HTERT RPE-1 (cell line): ENCODE data around the gene CAST.

Experiments used
- in situ Hi-C: fragments of 300-500 bp; cut with MboI; formaldehyde crosslinking; loops from 4 replicates; pipeline ENCODE4 v1.14.3; 2020; ENCODE audit warnings: low sequenced_read_pairs

Gene CAST

GRCh38 chr5:96706433-96707111, 44.4 kb downstream of the CAST start:
- in situ Hi-C loops: no loop called here

- in situ Hi-C loops: no loop called here
These were observed 46.4 kb downstream of the CAST start for GRCh38 chr5:96708600-96708999.

DNA sequence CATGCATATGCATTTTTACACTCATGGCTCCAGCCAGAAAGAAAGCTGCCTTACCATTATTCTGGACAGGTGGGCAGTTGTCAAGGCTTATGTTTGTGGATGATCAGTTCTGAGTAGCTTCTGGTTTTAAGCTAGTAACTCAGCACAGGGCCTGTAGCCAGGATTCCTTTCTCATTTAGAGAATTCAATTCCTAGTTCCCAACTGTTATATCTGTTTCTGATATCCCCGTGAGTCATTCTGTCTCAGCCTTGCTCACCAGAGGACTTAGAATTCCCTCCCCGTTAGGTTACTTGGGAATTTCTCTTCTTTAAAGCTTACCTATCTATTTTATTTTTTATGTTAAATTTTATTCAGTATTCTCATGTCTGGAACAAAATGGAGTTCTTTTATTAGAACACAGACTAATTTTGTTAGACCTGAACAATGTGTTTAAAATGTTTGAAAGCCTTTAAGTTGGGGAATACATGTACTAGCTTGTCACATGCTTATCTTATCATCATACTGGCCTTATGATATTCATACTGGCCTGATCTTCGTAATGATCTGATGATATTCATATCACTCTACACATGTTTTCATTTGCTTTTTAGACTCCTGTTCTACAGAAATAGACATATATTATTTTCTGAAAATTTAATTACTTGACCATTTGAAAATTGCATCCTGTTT, 47.1 kb downstream of the CAST start:
- in situ Hi-C loops: no loop called here

GRCh38 chr5:96712100-96712746, 50.0 kb downstream of the CAST start:
- in situ Hi-C loops: no loop called here

- in situ Hi-C loops: no loop called here
These were observed 52.3 kb downstream of the CAST start for GRCh38 chr5:96714450-96714849.

GRCh38 chr5:96714951-96715451, 52.8 kb downstream of the CAST start:
- in situ Hi-C loops: no loop called here

DNA sequence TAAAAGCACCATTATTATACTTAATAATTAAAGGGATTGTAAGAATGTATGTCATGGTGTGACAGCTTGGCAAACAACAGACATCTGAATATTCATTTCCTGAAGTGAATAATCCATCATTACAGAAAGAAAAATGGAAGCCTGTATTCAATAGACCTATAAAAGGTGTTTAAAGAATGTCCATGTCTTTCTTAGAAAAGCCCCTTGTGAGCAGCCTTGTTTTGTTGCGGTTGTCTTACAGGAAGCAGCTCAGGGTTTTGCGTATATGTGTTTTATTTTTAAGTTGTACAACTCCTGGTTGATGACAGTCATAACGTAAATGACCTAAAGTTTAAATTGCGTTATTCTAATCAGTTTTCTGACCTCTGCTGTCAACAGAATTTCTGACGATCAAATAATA, 53.8 kb downstream of the CAST start:
- in situ Hi-C loops: no loop called here

GRCh38 chr5:96716716-96717115, 54.5 kb downstream of the CAST start:
- in situ Hi-C loops: no loop called here

- in situ Hi-C loops: no loop called here
These were observed 55.7 kb downstream of the CAST start for GRCh38 chr5:96717874-96718273.

GRCh38 chr5:96718635-96719077, 56.5 kb downstream of the CAST start:
- in situ Hi-C loops: no loop called here

DNA sequence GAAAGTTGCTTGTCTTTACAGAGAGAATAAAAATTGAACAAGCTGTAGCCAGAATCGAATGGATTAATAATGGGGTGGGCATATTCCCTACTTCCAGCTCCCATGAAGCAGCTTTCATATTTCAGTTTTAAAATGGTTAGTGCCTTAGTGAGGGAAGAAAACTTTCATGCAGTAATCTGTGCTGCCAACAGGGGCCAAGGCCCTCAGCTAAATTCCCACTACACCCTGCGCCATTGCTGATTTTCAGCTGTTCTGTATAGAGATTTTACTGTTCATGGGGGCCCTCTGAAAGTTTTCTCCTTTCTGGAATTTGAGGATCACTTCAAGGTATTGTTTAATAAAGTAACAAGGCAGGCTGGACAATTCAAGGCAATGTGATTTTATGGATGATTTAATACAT, 58.2 kb downstream of the CAST start:
- in situ Hi-C loops: no loop called here

DNA sequence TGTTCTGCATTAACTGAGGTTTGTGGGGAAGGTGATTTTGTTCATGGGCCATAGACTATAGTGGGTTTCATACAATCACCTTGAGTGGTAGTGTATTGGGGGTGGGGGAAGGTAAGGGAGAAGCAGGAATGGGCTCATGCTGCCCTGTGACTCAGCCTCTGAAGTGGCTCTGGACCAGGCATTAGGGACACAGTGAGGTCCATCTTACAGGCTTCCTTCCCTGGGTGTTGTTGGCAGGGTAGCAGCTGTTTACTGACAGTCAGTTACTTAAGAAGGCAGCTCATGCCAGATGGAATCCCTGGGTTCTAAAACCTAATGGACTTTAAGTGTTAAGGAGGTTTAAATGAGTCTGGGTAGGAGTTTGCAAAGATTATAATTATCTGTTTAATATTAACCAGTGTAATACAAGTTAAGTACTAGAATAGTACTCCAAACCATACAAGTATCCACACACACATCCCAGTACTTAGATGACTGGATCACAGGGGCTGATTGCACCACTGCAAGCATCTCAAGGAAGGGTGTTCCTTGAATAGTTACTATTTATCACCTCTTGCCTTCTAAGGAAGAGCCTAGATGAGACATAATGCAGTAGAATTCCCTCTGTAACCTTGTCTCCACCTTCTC, 59.3 kb downstream of the CAST start:
- in situ Hi-C loops: no loop called here

DNA sequence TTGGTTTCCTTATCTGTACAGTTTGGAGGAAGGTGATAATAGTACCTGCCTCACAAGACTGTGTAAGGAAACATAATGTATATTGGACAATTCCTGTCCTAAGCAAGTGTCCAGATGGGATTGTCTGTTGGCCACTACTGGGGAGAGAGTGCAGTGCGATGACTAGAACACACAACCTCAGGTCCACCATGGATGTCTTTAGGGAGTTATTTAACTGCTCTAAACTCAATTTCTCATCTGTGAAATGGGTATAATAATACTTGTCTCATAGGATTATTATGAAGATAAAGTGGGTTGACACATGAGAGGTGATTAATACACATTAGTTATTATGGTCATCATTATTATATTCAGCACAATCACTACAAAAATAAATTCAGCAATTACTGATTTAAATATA, 63.1 kb downstream of the CAST start:
- in situ Hi-C loops: no loop called here

DNA sequence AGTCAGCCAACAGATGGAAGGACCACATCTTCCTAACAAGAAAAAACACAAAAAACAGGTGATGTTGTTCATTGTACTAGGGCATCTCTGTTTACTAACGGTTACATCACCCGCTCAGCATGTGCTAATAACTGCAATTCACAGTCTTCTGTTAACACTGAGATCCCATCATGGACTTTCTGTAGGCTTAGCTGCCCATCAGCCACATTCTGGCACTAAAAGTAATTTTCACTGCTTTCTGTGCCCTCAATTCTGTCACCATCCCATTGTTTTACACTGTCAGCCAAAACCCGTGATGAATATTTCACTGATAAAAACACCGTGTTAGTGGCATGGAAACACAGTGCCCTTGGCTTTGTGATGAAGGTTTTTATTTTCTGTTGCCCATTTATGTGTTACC, 64.6 kb downstream of the CAST start:
- in situ Hi-C loops: no loop called here

DNA sequence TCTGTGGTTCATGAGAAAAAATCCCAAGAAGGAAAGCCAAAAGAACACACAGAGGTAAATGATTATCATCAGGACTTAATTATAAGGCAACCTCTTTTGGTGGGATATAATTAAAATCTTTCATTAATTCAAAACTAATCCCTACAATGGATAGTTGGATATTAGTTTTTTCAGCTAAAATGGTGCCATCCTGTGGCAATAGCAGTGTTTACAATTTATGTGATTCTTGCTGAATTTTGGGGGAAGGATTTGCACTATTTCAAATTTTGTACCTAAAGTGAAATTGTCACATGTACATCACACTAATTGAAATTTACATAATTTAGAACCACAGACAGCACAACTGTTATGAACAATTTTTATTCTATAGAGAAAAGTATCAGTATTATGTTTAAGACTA, 67.0 kb downstream of the CAST start:
- in situ Hi-C loops: no loop called here

GRCh38 chr5:96730586-96730985, 68.4 kb downstream of the CAST start:
- in situ Hi-C loops: no loop called here

DNA sequence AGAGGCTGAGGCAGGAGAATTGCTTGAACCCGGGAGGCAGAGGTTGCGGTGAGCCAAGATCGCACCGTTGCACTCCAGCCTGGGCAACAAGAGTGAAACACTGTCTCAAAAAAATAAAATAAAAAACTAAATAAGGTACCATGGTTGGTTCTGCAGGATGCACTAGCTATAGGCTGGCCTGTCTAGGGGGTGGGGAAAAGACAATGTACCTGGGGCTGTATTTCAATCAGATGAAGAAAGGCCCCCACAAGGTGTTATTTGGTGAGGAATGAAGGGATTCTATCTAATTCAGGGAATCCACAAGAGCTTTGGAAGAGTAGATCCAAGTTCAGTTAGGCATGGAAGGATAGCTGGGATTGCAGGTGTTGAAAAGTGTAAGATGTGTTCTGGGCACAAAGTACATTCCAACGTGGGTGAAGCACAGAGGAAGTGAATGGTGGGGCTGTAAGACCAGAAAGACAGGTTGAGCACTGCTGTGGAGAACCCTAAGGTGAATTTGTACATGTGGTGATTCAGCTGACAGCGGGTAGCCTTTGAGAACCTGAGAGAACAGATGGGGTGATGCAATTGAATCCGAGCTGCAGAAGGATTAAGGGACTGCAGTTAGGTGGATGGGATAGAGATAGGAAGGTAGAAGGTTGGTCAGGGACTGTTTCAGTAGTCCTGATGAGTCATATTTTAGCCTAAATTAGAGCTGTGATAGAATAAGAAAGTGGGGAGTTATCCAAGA, 71.8 kb downstream of the CAST start:
- in situ Hi-C loops: no loop called here

DNA sequence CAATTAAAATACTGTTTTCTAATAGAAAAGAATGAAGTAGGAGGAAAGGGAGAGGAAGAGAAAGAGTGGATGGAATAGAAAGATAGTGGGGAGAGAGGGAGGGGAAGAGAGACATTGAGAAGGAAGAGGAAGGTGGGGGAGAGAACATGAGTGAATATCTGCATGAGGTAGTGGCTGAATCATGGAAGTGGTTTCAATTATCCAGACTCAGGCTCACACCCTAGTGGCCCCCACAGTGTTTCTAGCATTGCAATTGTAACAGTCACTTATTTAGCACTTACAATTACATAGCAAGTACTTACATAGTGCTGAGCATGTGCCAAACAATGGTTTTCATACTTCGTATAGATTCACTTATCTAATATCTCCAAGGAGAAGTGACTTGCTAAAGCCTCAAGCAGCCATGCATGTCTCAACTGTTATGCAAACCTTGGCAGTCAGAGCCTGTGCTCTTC, 72.7 kb downstream of the CAST start:
- in situ Hi-C loops: no loop called here

GRCh38 chr5:96736937-96737336, 74.8 kb downstream of the CAST start:
- in situ Hi-C loops: no loop called here

DNA sequence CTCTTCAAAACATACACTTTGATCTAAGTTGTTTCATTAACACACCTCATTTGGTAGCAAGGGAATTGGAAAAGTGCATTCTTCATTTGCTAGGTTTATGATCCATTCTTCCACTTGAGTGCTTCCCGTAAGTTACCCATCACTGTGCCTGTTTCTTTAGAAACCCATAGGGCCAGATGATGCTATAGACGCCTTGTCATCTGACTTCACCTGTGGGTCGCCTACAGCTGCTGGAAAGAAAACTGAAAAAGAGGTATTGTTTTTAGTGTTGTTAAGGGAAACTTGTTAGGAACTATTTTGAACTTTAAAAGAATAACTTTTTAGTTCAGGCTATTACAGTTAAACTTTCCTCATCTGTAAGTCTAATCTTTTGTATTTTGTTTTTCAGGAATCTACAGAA, 78.9 kb downstream of the CAST start:
- in situ Hi-C loops: no loop called here

- in situ Hi-C loops: no loop called here
These were observed 79.7 kb downstream of the CAST start for GRCh38 chr5:96741891-96742309.
